SIG-M5 treated with dmso at 0.1 percent for 504 hours (cell line): Measurements from ENCODE around the gene PHACTR3.

Source experiments
- DNase-seq: peaks from one replicate; lab custom pipeline; 2025; ENCODE audit not compliant: unreplicated experiment; lab: John Stamatoyannopoulos, UW

The PHACTR3 gene

GRCh38 chr20:59573837-59574236, 30.5 kb upstream of the PHACTR3 start:
- no peak for DNase-seq

- no peak for DNase-seq
These were observed 30.0 kb upstream of the PHACTR3 start for GRCh38 chr20:59574308-59574707.

- DNase-seq: no peak
These were observed 29.1 kb upstream of the PHACTR3 start for GRCh38 chr20:59575216-59575615.

DNA sequence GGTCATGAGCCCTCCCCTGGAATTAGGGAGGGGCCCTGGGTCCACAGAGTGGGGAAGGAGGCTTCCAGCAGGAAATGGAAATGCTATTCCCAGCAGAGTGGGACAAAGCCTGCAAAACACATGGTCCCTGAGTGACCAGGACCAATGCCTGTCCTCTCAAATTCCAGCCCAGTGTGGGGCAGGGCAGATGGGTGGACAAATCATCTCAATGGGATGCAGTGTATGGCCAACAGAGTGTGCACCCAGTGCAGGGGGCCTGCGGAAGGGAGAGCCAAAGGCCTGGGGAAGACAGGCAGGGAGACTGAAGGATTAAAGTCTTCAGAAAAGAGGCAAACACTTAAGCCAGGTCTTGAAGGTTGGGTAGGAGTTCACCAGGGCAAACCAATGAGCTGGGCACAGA, 28.7 kb upstream of the PHACTR3 start:
- DNase-seq: no peak

DNA sequence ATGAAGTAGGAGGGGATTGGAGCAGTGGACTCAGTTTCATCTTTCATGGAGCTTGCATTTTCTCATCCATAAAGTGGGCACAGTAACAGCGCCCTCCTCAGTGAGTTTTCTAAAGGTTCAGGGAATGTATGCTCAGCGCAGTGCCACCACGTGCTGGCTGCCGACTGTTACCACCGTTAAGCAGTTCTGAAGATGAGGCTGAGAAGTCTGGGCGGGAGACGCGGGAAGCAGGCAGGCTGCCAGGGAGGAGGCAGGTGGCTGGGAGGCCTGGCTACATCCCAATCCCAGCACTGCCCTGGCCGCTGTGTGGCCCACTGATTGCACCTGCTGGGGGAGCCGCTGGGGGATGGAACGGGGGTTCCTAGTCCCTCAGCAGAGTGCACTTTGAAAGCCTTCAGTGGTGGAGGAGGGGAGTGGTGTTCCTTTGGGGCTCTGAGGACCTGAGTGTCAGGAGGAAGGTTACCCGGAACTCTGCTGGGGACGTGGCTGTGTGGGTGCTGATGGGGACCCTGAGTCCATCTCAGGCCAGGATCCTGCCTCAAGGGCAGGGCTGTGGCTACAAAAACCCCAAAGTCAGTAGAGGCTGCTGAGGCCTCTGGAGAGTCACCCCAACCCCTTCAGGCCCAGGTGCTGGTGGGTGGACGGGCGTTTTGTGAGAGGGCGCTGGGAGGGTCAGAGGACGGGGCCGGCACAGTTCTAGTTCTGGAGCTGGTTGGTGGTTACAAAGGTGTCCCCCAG, 28.0 kb upstream of the PHACTR3 start:
- DNase-seq: no peak

DNA sequence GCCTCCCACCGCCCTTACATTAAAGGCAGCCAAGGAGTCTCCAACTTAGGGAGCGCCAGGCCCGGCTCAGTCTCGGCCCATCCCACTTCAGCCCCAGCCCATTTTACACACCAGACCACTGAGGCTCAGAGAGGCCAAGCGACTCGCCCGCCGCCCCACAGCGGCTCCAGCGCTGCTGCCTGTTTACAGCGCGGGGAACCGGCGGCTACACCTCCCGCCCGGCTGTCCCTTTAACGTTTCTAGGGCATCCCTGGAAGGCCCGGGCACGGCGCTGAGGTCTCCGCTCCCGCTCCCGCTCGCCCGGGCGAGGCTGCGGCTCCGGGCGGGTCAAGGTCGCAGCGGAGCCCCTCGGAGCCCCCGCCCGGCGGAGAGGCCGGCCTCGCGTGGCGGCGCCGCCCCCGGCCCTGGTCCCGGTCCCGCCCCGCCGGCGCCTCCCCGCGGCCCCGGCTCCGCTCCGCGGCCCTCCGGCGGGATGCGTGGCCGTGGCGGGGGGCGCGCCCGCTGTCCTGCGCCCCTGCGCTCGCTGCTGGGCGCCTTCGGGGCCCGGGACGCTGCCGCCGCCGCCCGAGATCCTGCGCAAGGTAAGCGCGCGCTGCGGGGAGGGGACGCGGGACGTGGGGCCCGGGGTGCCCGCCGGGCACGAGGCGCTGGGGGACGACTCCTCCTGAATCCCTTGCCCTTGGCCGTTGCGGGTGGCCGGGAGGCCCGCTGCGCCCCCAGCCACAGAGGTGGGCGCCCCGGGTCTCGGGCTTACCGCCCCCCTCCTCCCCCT, 27.1 kb upstream of the PHACTR3 start:
- no peak for DNase-seq

DNA sequence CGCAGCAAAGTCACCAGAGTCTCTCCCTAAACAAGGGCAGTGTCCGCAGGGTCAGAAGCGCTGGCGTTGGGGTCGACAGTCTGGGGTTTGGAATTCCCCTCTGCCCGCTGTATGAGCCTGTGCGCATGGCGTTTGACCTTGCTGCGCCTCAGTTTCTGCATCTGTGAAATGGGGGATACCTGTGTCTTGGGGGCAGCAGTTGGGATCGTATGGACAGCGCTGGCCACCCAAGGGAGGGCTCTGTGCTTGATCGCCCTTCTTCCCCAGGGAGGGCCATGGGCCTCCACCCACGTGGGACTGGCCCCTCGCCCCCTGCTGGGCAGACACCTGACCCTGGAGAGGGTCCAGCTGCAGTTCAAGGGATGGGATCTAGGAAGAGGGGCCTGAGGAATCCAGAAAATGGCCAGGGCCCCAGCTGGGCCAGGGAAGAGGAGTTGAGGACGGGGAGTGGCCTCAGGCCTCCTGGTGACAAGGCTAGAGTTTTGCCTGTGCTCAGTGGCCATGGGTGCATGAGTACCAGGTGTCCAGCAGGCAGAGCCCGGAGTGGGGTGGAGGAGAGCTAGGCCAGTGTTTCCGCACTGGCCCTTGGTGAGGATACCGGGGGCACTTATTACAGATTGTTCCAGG, 26.4 kb upstream of the PHACTR3 start:
- DNase-seq: no peak

GRCh38 chr20:59578436-59579403, 25.6 kb upstream of the PHACTR3 start:
- no peak for DNase-seq

- DNase-seq: no peak
These were observed 24.8 kb upstream of the PHACTR3 start for GRCh38 chr20:59579404-59580145.

- no peak for DNase-seq
These were observed 24.0 kb upstream of the PHACTR3 start for GRCh38 chr20:59580146-59580946.

GRCh38 chr20:59580991-59581401, 23.3 kb upstream of the PHACTR3 start:
- DNase-seq: no peak

DNA sequence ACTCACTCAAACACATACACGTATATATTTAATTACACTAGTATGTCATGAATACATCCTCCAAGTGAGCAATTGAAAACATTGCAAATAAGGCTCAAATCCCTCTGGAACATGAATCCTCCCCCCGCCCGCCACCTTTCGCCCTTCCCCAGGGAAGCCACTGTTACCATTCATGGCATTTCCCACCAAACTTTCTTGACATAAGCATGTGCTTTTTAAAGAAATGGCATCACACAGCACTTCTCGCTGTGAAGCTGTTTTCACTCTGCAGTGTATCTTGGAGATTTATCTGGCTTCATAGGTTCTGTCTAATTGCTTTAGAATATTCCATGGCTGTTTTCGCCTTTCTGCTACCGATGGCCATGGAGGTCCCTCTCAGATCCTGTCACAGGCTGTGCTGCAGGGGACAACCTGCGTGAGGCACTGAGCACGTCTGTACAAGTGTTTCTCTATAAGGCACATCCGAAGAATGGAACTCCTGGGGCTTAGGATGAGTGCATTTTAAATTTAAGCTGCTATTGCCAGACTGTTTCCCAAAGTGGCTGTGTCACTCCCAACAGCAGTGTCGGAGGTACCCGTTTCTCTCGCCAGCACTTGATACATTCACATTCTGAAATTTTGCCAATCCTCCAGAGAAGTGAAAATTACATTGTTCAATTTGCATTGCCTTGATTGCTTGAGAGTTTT, 22.2 kb upstream of the PHACTR3 start:
- DNase-seq: no peak

- no peak for DNase-seq
These were observed 20.7 kb upstream of the PHACTR3 start for GRCh38 chr20:59583428-59584277.

DNA sequence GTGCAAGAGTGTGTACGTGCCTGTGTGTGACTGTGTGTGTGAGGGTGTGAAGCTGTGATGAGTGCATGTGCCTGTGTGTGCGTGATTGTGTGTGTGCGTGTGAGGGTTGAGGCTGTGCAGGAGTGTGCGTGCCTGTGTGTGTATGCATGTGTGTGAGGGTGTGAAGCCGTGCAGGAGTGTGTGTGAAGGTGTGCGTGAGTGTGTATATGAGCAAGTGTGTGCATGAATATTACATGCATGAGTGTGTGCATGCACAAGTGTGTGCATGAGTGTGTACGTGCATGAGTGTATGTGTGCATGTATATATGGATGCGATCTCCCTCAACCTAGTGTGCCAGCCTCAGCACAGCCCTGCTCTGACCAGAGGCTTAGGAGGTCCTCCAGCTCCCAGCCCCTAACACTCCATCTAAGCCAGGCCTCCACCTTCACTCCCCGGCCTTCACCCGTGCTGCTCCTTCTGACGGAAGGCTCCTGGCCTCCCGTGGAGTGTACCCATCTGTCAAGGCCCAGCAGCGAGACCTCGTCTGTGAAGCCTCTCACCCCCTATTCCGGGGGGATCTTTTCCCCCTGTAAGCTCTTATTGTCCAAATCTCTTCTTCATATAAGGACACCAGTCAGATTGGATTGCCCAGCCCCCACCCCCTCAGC, 19.9 kb upstream of the PHACTR3 start:
- no peak for DNase-seq

DNA sequence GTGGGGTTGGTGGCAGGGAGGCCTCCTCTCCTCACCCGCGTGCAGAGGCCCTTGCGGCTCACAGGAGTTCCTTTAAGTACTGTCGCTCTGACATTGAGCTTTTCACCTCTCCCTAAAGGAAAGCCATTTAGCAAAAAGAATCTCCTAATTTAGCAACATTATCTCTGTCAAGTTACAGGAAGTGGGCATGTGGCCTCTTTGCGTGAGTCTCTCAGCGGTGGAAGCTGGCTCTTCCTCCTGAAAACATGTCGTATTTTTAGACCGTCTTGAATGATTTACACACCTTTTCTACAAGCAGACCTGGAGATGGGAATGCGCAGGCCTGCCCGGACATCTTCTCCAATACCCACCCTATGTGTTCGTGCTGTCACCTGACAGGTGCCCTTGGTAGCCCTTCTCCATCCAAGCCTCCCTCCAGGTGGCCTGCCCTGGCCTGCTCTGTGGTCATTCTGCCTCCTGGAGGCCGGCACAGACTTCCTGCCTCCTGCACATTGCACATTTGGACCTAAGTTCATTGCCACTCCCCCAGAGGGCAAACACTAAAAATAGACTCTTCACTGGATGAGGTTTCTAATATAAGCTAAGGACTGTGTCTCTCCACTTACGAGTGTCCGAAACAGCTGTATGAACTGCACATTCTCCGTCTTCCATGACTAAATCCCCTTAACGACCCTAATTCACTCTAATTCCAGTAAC, 18.5 kb upstream of the PHACTR3 start:
- DNase-seq: no peak

- no peak for DNase-seq
These were observed 17.7 kb upstream of the PHACTR3 start for GRCh38 chr20:59586613-59587012.

- DNase-seq: no peak
These were observed 16.8 kb upstream of the PHACTR3 start for GRCh38 chr20:59587570-59587969.
